IMR-90 (cell line): ENCODE results near the gene GCKR. TPM values are rescaled to one million over a fixed set of nuclear protein-coding genes. Genes with fewer than 3 reads are reported as not detected.

Experiments
- ATAC-seq: fragments of 200-7000 bp; cut with Tn5 transposase; 2 replicates; pipeline ENCODE4 v1.9.1; 2020; ENCODE audit warnings: low read depth, mild to moderate bottlenecking, moderate library complexity
- BruUV-seq: library from RNA; stranded (reverse); fragments of 400-500 nt; replicated peaks from 2 replicates; lab custom pipeline; 2021; lab: Mats Ljungman, UMichigan
- CTCF ChIA-PET: fragments of 300-600 bp; formaldehyde crosslinking; extraction: SDS; loops from one replicate; lab custom pipeline; 2021; ENCODE audit warnings: antibody characterized with exemption; lab: Yijun Ruan, JAX
- POLR2A ChIA-PET: fragments of 300-600 bp; sonication (Branson Sonifier 250); formaldehyde crosslinking; loops from one replicate; lab custom pipeline; 2022; ENCODE audit warnings: antibody characterized with exemption; ENCODE audit not compliant: unreplicated experiment; lab: Charles Lee
- DNase-seq: peaks from one replicate; pipeline ENCODE4 v3.0.0; 2013
- H2AFZ ChIP-seq: replicated peaks from 2 replicates; pipeline ENCODE3; 2013; ENCODE audit warnings: low read length, mild to moderate bottlenecking; ENCODE audit not compliant: poor library complexity
- H2AK5ac ChIP-seq: 2 replicates; pipeline ENCODE4 v1.6.1; 2013; ENCODE audit warnings: low read depth, low read length, inconsistent platforms
- H2AK9ac ChIP-seq: replicated peaks from 2 replicates; pipeline ENCODE3; 2013; ENCODE audit warnings: mild to moderate bottlenecking, low read depth, low read length, moderate library complexity; ENCODE audit not compliant: poor library complexity
- H2BK120ac ChIP-seq: 2 replicates; pipeline ENCODE4 v1.6.1; 2013; ENCODE audit warnings: low read depth, low read length, inconsistent platforms
- H2BK15ac ChIP-seq: 3 replicates; pipeline ENCODE4 v1.6.1; 2013; ENCODE audit warnings: low read depth, low read length, inconsistent platforms
- H2BK20ac ChIP-seq: 2 replicates; pipeline ENCODE4 v1.6.1; 2013; ENCODE audit warnings: low read depth, mild to moderate bottlenecking, inconsistent platforms, low read length, moderate library complexity
- H2BK5ac ChIP-seq: 2 replicates; pipeline ENCODE4 v1.6.1; 2013; ENCODE audit warnings: mild to moderate bottlenecking, low read depth, low read length, inconsistent platforms; ENCODE audit not compliant: poor library complexity, severe bottlenecking
- H3K14ac ChIP-seq: replicated peaks from 2 replicates; pipeline ENCODE4 v1.6.1; 2013; ENCODE audit warnings: low read depth, low read length, inconsistent platforms
- H3K18ac ChIP-seq: 2 replicates; pipeline ENCODE4 v1.6.1; 2013; ENCODE audit warnings: low read depth, low read length, control low read depth
- H3K23ac ChIP-seq: 2 replicates; pipeline ENCODE4 v1.6.1; 2013; ENCODE audit warnings: low read depth, low read length, inconsistent platforms
- H3K27ac ChIP-seq: 2 replicates; pipeline ENCODE4 v1.5.1; 2013; ENCODE audit warnings: mild to moderate bottlenecking, control low read depth, low read length; ENCODE audit not compliant: insufficient read depth
- H3K27me3 ChIP-seq: 2 replicates; pipeline ENCODE4 v1.6.1; 2013; ENCODE audit warnings: low read length; ENCODE audit not compliant: control insufficient read depth, insufficient read depth
- H3K36me3 ChIP-seq: 2 replicates; pipeline ENCODE4 v1.6.1; 2013; ENCODE audit warnings: low read length, mixed read lengths; ENCODE audit not compliant: control insufficient read depth, insufficient read depth
- H3K4ac ChIP-seq: 2 replicates; pipeline ENCODE4 v1.6.1; 2013; ENCODE audit warnings: low read depth, low read length, inconsistent platforms
- H3K4me1 ChIP-seq: 2 replicates; pipeline ENCODE4 v1.6.1; 2013; ENCODE audit warnings: low read length, mixed read lengths; ENCODE audit not compliant: control insufficient read depth, insufficient read depth
- H3K4me2 ChIP-seq: 2 replicates; pipeline ENCODE4 v1.6.1; 2013; ENCODE audit warnings: low read depth, mild to moderate bottlenecking, control low read depth, low read length, moderate library complexity
- H3K4me3 ChIP-seq: 2 replicates; pipeline ENCODE4 v1.5.1; 2013; ENCODE audit warnings: low read depth, mild to moderate bottlenecking, control low read depth, low read length, moderate library complexity; ENCODE audit not compliant: insufficient read depth
- H3K56ac ChIP-seq: 2 replicates; pipeline ENCODE4 v1.6.1; 2013; ENCODE audit warnings: low read length, inconsistent platforms; ENCODE audit not compliant: insufficient read depth; ENCODE audit errors: extremely low read depth
- H3K79me1 ChIP-seq, 2 experiments: 2 replicates each; pipeline ENCODE4 v1.6.1; 2013; ENCODE audit warnings: low read length in 2 of 2, inconsistent platforms in 1 of 2, low read depth in 1 of 2
- H3K9ac ChIP-seq: 2 replicates; pipeline ENCODE4 v1.6.1; 2013; ENCODE audit warnings: low read depth, low read length, control low read depth
- H3K9me1 ChIP-seq: 2 replicates; pipeline ENCODE4 v1.6.1; 2013; ENCODE audit warnings: low read length, inconsistent platforms; ENCODE audit not compliant: insufficient read depth
- H3K9me3 ChIP-seq: 2 replicates; pipeline ENCODE4 v1.6.1; 2013; ENCODE audit warnings: low read length; ENCODE audit not compliant: control insufficient read depth, insufficient read depth
- H4K20me1 ChIP-seq: 2 replicates; pipeline ENCODE4 v1.6.1; 2013; ENCODE audit warnings: low read length, inconsistent platforms; ENCODE audit not compliant: insufficient read depth
- H4K5ac ChIP-seq: 2 replicates; pipeline ENCODE4 v1.6.1; 2013; ENCODE audit warnings: mild to moderate bottlenecking, low read depth, low read length, control low read depth
- H4K8ac ChIP-seq, 2 experiments: 2 replicates each; pipeline ENCODE4 v1.6.1; 2013; ENCODE audit warnings: low read depth in 2 of 2, low read length in 2 of 2, control low read depth in 1 of 2, inconsistent platforms in 1 of 2
- H4K91ac ChIP-seq: 2 replicates; pipeline ENCODE4 v1.6.1; 2013; ENCODE audit warnings: low read depth, low read length, inconsistent platforms; ENCODE audit not compliant: insufficient read depth
- BHLHE40 ChIP-seq: fragments of 150-350 bp; IDR thresholded peaks from 2 replicates; pipeline ENCODE4 v1.6.1; 2016; ENCODE audit warnings: mild to moderate bottlenecking, low read depth, low read length
- CEBPB ChIP-seq: IDR thresholded peaks from 2 replicates; pipeline ENCODE4 v1.6.1; 2012; ENCODE audit warnings: low read depth, low read length, improper control_type of control experiment
- CHD1 ChIP-seq: IDR thresholded peaks from 2 replicates; pipeline ENCODE4 v1.6.1; 2012; ENCODE audit warnings: low read depth, low read length, improper control_type of control experiment
- FOS ChIP-seq: fragments of 150-350 bp; IDR thresholded peaks from 2 replicates; pipeline ENCODE4 v1.6.1; 2016; ENCODE audit warnings: low read depth, low read length
- MXI1 ChIP-seq: IDR thresholded peaks from 2 replicates; pipeline ENCODE4 v1.6.1; 2012; ENCODE audit warnings: low read depth, mild to moderate bottlenecking, low read length, moderate library complexity, borderline replicate concordance
- NFE2L2 ChIP-seq: fragments of 150-350 bp; IDR thresholded peaks from 2 replicates; pipeline ENCODE4 v1.6.1; 2016; ENCODE audit warnings: low read depth, mild to moderate bottlenecking, low read length
- POLR2A ChIP-seq: IDR thresholded peaks from 2 replicates; pipeline ENCODE4 v1.6.1; 2012; ENCODE audit warnings: mild to moderate bottlenecking, low read depth, low read length
- RAD21 ChIP-seq: IDR thresholded peaks from 2 replicates; pipeline ENCODE4 v1.6.1; 2012; ENCODE audit warnings: low read length, improper control_type of control experiment
- RCOR1 ChIP-seq: IDR thresholded peaks from 2 replicates; pipeline ENCODE4 v1.6.1; 2012; ENCODE audit warnings: mild to moderate bottlenecking, low read length, improper control_type of control experiment; ENCODE audit not compliant: insufficient replicate concordance
- SMC3 ChIP-seq: fragments of 150-350 bp; IDR thresholded peaks from 2 replicates; pipeline ENCODE4 v1.6.1; 2016; ENCODE audit warnings: low read depth, mild to moderate bottlenecking, antibody characterized with exemption, low read length, moderate library complexity
- WGBS, 2 experiments: methylation state at CpG; one replicate each; pipeline versions ENCODE4 v1.1.5 to v1.1.7; 2013; ENCODE audit warnings: missing lambda C conversion rate in 2 of 2; ENCODE audit not compliant: insufficient read length in 1 of 2; ENCODE audit errors: extremely low coverage in 2 of 2; 5-methylcytosine and 5-hydroxymethylcytosine counted together
- dilution Hi-C: fragments of 300-500 bp; cut with HindIII; formaldehyde crosslinking; loops from one replicate; pipeline ENCODE4 v1.14.3; 2018; ENCODE audit warnings: low sequenced_read_pairs; ENCODE audit not compliant: unreplicated experiment
- in situ Hi-C: fragments of 300-500 bp; cut with MboI; formaldehyde crosslinking; loops from 3 replicates; pipeline ENCODE4 v1.14.3; 2019; ENCODE audit warnings: low sequenced_read_pairs, inconsistent platforms, mixed read lengths
- intact Hi-C: fragments of 100-400 bp; cut with micrococcal nuclease; formaldehyde crosslinking; loops from 2 replicates; pipeline ENCODE4 v1.10.0; 2022
- polyA plus RNA-seq, 3 experiments: library from polyadenylated mRNA; depleted of rRNA; stranded (reverse); fragments of >200 nt; gene quantifications; 2 replicates each; pipeline ENCODE4 v1.2.3, GENCODE V29; 2012; ENCODE audit warnings: low replicate concordance in 1 of 3
- total RNA-seq: library from RNA; depleted of rRNA; stranded (reverse); fragments of >200 nt; gene quantifications from 2 replicates; pipeline ENCODE4 v1.2.3, GENCODE V29; 2012
- TF ChIP-seq, protein P1 (sequence below): fragments of 150-350 bp; IDR thresholded peaks from 2 replicates; pipeline ENCODE4 v1.6.1; 2016; ENCODE audit warnings: low read depth, mild to moderate bottlenecking, low read length, moderate library complexity, borderline replicate concordance
- TF ChIP-seq, protein P2 (sequence below): fragments of 150-350 bp; IDR thresholded peaks from 2 replicates; pipeline ENCODE4 v1.6.1; 2017; ENCODE audit warnings: mild to moderate bottlenecking, antibody characterized with exemption, low read length, low read depth

The GCKR gene
- total and polyA plus RNA-seq, 2 of the 4 experiments (the other 2 are of a cell fraction) = under 0.01 to 0.41 TPM

DNA sequence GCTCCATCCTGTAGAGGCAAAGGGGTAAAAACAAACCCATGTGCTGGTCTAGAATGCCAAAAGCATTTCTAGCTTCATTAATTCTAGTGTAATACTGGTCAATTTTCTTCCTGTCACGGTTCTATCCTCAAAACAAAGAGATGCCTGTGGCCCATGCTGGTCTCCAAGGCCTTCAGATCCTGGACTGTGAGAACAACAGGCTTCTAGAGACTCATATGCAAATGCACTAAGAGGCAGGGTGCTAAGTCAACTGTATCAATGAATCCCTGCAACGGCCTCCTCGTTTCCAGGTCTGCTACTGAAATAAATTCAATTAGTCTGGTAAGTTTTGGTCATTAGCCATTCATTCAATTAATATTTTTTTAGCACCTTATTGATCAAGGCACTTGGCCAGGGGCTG is 11.1 kb upstream of the GCKR start:
- H2BK5ac ChIP-seq = no peak overlapping the region
- no peak overlapping the region for H3K4me3 ChIP-seq
- BruUV-seq = no TSS peak
- no peaks in the 10 kb centered on the region for H4K20me1 ChIP-seq
- no peak overlapping the region for H2AFZ ChIP-seq
- H3K27me3 ChIP-seq = no peaks in the 10 kb centered on the region
- DNase-seq = no peak
- H2BK15ac ChIP-seq = no peak overlapping the region
- no peak overlapping the region for H4K8ac ChIP-seq
- no peak overlapping the region for H2AK9ac ChIP-seq
- no peak overlapping the region for H4K5ac ChIP-seq
- no CpG with 5 or more reads among the region's 3 CpGs for WGBS, 2 experiments
- H3K18ac ChIP-seq = no peak overlapping the region
- no peak overlapping the region for H2BK120ac ChIP-seq
- no peak overlapping the region for H3K27ac ChIP-seq
- no peak overlapping the region for H4K91ac ChIP-seq
- 0 out of 2 replicates have a peak, but pooled peaks cover 4% of the 10 kb centered on the region for H3K9me1 ChIP-seq
- no peak overlapping the region for H3K23ac ChIP-seq
- H2BK20ac ChIP-seq = no peak overlapping the region
- H3K4ac ChIP-seq = no peak overlapping the region
- no peak overlapping the region for H3K56ac ChIP-seq
- H3K79me1 ChIP-seq = peaks cover 6 to 9% of the 10 kb centered on the region in 2 experiments; a peak in 3 of 4 replicates
- H3K9me3 ChIP-seq = no peaks in the 10 kb centered on the region
- no peak for TF ChIP-seq NFE2L2
- TF ChIP-seq CHD1 = no peak
- TF ChIP-seq CEBPB = no peak
- TF ChIP-seq RAD21 = no peak
- TF ChIP-seq, protein P1, sequence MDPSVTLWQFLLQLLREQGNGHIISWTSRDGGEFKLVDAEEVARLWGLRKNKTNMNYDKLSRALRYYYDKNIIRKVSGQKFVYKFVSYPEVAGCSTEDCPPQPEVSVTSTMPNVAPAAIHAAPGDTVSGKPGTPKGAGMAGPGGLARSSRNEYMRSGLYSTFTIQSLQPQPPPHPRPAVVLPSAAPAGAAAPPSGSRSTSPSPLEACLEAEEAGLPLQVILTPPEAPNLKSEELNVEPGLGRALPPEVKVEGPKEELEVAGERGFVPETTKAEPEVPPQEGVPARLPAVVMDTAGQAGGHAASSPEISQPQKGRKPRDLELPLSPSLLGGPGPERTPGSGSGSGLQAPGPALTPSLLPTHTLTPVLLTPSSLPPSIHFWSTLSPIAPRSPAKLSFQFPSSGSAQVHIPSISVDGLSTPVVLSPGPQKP = no peak
- no peak for TF ChIP-seq POLR2A
- TF ChIP-seq, protein P2, sequence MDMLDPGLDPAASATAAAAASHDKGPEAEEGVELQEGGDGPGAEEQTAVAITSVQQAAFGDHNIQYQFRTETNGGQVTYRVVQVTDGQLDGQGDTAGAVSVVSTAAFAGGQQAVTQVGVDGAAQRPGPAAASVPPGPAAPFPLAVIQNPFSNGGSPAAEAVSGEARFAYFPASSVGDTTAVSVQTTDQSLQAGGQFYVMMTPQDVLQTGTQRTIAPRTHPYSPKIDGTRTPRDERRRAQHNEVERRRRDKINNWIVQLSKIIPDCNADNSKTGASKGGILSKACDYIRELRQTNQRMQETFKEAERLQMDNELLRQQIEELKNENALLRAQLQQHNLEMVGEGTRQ = no peak
- no peak for TF ChIP-seq BHLHE40
- no peak for TF ChIP-seq MXI1
- TF ChIP-seq FOS = no peak
- no peak for TF ChIP-seq RCOR1
- no peak for TF ChIP-seq SMC3
- POLR2A ChIA-PET = no interaction called here
- H3K4me1 ChIP-seq = no peaks in the 10 kb centered on the region
- no peak overlapping the region for H3K4me2 ChIP-seq
- H3K9ac ChIP-seq = no peak overlapping the region
- in situ Hi-C loops = no loop called here
- CTCF ChIA-PET = no interaction called here
- no peak overlapping the region for H3K14ac ChIP-seq
- ATAC-seq = no peak
- dilution Hi-C loops = no loop called here
- no peak overlapping the region for H2AK5ac ChIP-seq
- intact Hi-C loops = loop anchor here (5.0 kb wide), 1 partner anchor 122 kb away; no protein-coding TSS in a partner anchor
- H3K36me3 ChIP-seq = peaks cover 17% of the 10 kb centered on the region
